LHCN-M2 (cell line): ENCODE measurements around the gene EPN3. TPM values are rescaled to one million over a fixed set of nuclear protein-coding genes. Genes with fewer than 3 reads are reported as not detected.

Experiments used
- DNase-seq: peaks from one replicate; pipeline ENCODE4 v3.0.0-alpha.2; 2012; ENCODE audit warnings: low read depth
- total RNA-seq: library from RNA; depleted of rRNA; stranded (reverse); fragments of >200 nt; gene quantifications from 2 replicates; pipeline ENCODE4 v1.2.3, GENCODE V29; 2014

EPN3 gene
- total RNA-seq, 1 experiment from 2014 or later, result 0.11 TPM

- DNase-seq, result no peak
These were observed 16.3 kb downstream of the EPN3 start for GRCh38 chr17:50548831-50549230.

DNA sequence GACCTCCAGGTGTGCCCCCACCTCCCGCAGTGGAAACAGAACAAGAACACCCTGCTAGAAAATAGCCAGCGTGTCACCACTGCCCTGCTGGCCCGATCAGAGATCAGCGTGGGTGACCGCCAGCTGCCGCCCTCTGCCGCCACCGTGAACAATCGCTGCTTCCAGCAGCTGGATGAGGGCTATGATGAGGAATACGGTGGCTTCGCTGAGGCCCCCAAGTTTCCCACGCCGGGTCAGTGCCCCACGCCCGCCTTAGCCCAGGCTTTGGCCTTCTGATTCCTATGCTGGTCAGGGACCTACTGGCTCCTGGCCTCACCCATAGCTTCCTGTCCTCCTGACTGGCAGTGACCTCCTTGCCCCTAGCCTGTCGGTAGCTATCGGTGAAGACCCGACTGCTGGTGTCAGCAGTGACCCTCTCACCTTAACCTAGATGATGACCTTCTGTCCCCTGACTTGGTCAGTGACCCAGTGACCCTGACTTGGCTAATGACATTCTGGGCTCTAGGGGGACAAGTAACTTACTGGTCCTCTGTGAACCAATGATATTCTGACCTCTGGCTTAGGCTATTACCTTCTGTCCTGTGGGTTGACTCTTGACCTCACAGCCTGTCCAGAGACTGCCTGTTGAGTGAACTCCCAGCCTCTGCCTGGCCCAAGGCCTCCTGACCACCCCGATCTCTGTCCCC is 16.9 kb downstream of the EPN3 start:
- no peak for DNase-seq

DNA sequence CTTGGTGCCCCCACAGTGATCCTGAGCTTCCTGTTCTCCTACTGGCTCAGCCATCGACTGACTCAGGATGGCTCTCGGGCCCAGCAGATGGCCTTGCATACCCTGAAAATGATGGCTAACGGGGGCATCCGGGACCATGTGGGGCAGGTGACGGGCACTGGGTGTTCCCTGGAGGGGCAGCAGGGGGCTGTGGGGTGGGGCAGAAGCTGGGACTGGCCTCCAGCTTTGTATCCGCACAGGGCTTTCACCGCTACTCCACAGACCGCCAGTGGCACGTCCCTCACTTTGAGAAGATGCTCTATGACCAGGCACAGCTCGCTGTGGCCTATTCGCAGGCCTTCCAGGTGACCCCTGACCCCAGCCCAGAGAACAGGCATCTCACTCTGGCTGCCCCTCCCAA is 17.4 kb downstream of the EPN3 start:
- no peak for DNase-seq

- DNase-seq, result peak; percentile 53
These were observed 18.3 kb downstream of the EPN3 start for GRCh38 chr17:50550661-50551432.

GRCh38 chr17:50551433-50551815 is 18.9 kb downstream of the EPN3 start:
- no peak for DNase-seq

- no peak for DNase-seq
These were observed 19.3 kb downstream of the EPN3 start for GRCh38 chr17:50551884-50552283.

DNA sequence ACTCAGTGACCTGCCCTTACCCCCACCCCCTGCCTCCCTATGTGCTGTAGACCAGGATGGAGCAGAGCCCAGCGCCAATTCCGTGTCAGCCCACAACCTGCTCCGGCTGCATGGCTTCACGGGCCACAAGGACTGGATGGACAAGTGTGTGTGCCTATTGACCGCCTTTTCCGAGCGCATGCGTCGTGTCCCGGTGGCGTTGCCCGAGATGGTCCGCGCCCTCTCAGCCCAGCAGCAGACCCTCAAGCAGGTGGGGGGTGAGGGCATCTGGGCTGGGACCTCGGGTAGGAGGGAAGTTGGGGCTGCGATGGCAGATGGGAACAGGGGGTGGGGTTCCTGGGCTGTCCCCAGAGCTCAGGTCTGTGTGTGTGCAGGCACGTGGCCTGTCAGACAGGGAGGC is 21.7 kb downstream of the EPN3 start:
- DNase-seq, result no peak

GRCh38 chr17:50556803-50557202 is 24.3 kb downstream of the EPN3 start:
- DNase-seq, result no peak

GRCh38 chr17:50557630-50558029 is 25.1 kb downstream of the EPN3 start:
- DNase-seq, result no peak

DNA sequence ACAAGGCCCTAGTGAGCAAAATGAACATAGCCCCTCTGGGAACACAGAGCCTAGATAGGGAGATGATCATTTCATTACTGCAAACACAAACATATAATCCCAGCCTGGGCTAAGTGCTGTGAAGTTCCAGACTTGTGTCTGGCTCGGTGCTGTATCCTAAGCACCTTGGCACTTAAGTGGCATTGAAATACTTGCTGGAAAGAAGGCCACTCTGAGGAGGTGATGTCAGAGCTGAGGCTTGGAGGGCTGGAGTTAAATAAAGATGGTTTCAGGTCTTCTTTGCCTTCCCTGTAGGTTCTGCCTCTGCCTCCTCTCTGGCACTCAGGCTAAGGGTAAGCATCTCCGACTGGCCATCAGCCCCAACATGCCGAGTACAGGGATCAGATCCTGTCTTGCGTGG is 25.6 kb downstream of the EPN3 start:
- no peak for DNase-seq

GRCh38 chr17:50558581-50558940 is 26.0 kb downstream of the EPN3 start:
- no peak for DNase-seq

DNA sequence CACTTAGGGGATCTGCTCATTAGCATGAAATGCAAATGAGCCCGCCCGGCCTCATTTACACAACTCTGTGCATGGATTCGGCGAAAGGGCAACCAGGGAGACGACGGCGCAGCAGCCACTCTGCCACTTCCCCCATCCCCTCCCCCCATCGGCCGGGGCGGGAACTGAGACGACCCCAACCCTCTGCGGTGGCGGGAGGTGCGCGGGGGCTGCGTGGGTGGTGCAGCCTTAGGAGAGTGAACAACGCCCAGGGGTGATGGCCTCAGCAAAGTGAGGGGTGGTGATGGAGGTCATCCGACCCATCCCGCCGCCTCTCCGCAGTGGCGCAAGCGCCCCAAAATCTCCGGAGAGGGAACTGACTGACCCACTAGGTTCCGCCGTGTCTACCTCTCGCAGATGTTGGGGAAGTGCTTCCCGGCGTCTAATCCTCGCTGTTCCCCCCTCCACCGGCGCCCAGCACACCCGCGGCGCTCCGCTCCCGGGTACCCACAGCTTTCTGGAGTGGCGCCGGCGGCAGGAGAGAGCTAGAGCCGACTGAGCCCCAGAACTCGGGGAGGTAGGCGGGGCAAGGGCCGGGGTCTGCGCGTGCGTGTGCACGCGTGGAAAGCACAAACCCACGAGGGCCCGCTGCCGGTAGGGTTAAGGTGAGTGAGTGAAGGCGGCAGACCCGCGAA is 26.5 kb downstream of the EPN3 start:
- DNase-seq, result no peak

DNA sequence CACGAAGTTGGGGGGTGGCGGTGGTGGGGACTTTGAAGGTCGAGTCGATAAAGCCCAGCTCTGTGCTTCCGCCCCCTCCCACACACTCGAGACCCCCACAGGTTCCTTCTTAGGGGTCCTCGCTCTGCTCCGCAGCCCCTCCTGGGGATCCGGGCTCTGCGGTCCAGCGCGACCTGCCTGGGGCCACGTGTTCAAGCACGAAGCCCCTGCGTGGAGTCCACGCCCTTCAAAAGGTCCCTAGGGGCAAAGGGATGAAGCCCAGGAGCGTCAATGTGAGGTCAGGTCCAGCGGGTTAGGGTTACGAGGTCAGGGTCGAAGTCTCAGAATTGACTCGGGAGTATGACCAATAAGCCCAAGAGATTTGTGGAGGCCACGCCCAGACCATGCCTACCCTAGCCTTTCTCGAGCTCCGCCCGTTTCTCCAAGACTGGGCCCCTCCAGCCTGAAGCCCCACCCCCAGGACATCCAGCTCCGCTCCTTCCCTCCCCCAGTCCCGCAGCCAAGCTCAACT is 27.2 kb downstream of the EPN3 start:
- DNase-seq, result peak; percentile 42

DNA sequence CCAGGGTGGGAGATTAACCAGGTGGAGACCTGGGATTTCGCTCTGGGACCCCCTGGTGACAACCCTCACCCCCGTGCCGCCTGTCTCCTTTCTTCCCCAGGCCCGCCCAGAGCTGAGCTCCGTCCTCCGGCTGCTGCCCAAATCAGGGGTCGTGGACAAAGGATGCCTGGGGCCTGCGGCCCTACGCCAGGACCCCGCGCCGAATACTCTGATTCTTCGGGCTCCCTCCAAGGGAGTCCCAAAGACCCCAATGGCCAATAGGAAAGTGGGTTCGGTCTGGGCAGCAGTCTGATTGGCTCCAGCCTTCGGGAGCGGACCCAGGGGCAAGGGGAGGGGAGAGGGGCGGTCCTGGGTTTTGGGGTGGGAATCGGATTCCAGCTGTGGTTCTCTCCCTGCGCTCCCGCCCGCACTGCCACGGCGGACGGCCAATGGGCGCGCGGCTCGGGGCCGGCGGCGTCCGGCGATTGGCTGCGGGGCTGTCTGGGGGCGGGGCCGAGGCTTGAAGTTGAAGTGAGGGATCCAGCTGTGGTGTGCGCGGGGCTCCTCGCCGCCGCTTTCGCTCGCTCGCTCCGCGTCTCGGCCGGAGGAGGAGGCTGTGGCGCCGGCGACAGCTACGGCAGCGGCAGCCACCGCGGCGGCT is 27.8 kb downstream of the EPN3 start, which contains the start of gene CACNA1G:
Gene CACNA1G, plus strand, starts transcription at position 531 of the 640 bp plus-strand sequence. CDS start 745 bp downstream, outside the sequence.
- peak; percentile 80 for DNase-seq

DNA sequence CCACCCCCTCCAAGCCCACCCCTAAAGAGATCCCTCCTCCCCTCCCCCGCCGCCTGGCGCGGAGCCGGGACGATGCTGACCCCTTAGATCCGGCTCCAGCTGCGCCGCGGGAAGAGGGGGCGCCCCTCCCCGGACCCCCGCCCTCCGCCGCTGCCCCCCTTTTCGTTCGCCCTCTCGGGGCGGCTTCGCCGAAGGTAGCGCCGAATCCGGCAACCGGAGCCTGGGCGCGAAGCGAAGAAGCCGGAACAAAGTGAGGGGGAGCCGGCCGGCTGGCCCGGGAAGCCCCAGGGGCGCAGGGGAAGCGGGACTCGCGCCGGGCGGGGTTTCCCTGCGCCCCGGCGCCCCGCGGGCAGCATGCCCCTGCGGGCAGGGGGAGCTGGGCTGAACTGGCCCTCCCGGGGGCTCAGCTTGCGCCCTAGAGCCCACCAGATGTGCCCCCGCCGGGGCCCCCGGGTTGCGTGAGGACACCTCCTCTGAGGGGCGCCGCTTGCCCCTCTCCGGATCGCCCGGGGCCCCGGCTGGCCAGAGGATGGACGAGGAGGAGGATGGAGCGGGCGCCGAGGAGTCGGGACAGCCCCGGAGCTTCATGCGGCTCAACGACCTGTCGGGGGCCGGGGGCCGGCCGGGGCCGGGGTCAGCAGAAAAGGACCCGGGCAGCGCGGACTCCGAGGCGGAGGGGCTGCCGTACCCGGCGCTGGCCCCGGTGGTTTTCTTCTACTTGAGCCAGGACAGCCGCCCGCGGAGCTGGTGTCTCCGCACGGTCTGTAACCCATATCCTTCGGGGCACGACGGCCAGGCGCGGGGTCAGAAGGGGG is 28.6 kb downstream of the EPN3 start:
- no peak for DNase-seq

- no peak for DNase-seq
These were observed 29.2 kb downstream of the EPN3 start for GRCh38 chr17:50561746-50562141.

- DNase-seq, result no peak
These were observed 29.9 kb downstream of the EPN3 start for GRCh38 chr17:50562242-50563091.

GRCh38 chr17:50563092-50563511 is 30.6 kb downstream of the EPN3 start:
- no peak for DNase-seq

GRCh38 chr17:50564916-50565315 is 32.4 kb downstream of the EPN3 start:
- DNase-seq, result peak; percentile 70
